Fibroblast of mammary gland (primary cell): ENCODE results near the gene TUNAR.

ENCODE experiments used
- DNase-seq: peaks from one replicate; pipeline ENCODE4 v3.0.0-alpha.2; 2010; ENCODE audit warnings: low read depth
- H3K4me3 ChIP-seq: 2 replicates; pipeline ENCODE4 v1.5.1; 2011; ENCODE audit warnings: low read depth, mild to moderate bottlenecking, low read length, moderate library complexity; ENCODE audit not compliant: control insufficient read depth
- CTCF ChIP-seq: conservative IDR thresholded peaks from 2 replicates; pipeline ENCODE4 v1.5.1; 2011; ENCODE audit warnings: low read depth, low read length, inconsistent platforms; ENCODE audit not compliant: control insufficient read depth, insufficient read depth

The TUNAR gene

GRCh38 chr14:95869776-95870175 lies 6.9 kb upstream of the TUNAR start:
- DNase-seq, result no peak
- no peak for TF ChIP-seq CTCF
- no peak overlapping the region for H3K4me3 ChIP-seq

DNA sequence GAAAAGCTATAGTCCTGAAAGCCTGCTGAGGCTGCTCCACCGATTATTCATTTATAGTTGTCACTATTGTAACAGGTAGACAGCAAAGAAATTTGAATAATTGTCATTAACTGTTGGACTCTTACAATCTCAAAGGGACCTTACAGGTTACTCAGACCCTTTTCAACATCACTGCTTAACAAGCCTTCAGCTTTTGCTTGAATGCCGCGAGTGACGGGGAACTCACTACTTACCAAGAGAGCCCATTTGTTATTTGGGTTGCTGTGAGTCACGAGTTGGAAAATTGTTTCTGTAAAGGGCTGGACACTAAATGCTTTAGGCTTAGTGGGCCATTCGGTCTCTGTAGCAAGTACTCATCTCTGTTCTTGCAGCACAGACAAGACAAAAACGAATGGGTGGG lies 5.9 kb upstream of the TUNAR start:
- no peak for TF ChIP-seq CTCF
- H3K4me3 ChIP-seq, result no peak overlapping the region
- DNase-seq, result no peak

- no peak for DNase-seq
- no peak overlapping the region for H3K4me3 ChIP-seq
- no peak for TF ChIP-seq CTCF
These were observed 5.1 kb upstream of the TUNAR start for GRCh38 chr14:95871531-95871930.

GRCh38 chr14:95872777-95873176 lies 3.9 kb upstream of the TUNAR start:
- DNase-seq, result no peak
- TF ChIP-seq CTCF, result no peak
- no peak overlapping the region for H3K4me3 ChIP-seq

- H3K4me3 ChIP-seq, result no peak overlapping the region
- no peak for TF ChIP-seq CTCF
- no peak for DNase-seq
These were observed 536 bp upstream of the TUNAR start for GRCh38 chr14:95875831-95876760.

- TF ChIP-seq CTCF, result no peak
- no peak overlapping the region for H3K4me3 ChIP-seq
- no peak for DNase-seq
These were observed 1.0 kb downstream of the TUNAR start for GRCh38 chr14:95877633-95878032.
